ENCODE measurements around the gene PLCXD3.
"Not testable (repeated sequence)": the region's sequence is repeated elsewhere in the genome, so short reads cannot be mapped to it uniquely, and the experiment has no call there.

PLCXD3 gene, protein sequence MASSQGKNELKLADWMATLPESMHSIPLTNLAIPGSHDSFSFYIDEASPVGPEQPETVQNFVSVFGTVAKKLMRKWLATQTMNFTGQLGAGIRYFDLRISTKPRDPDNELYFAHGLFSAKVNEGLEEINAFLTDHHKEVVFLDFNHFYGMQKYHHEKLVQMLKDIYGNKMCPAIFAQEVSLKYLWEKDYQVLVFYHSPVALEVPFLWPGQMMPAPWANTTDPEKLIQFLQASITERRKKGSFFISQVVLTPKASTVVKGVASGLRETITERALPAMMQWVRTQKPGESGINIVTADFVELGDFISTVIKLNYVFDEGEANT
- total RNA-seq = 0 reads per million in 2 donors

DNA sequence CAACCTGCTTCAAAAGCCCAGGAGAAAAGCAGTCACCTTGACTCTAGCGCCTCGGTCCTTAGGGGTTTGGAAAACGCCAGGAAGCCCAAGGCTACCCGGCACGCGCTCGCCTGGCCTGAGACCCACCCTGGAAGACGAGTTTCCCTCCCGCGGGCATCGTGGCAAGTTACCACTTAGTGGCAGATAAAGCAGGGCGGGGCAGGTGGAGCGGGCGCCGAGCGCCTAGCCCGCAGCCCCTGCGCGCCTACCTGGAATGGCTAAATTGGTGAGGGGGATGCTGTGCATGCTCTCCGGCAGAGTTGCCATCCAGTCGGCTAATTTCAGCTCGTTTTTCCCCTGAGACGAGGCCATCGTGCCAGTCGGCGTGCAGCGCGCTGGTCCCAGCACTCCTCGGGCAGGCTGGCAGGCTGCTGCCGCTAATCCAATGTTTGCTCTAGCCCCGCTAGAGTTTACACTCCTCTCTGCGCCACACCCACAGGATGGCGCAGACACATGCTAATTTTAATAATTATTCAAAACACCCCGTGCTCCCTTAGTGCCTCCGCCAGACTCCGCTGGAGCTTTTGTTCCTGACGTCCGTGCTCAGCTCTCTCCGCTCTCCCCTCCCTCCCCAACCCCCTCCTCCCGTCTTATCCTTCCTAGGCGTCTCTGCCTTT is at the start of gene PLCXD3:
TSS of gene PLCXD3 (minus strand) at position 426 of the 656 bp plus-strand sequence. CDS start at position 351, 75 bp downstream.
- no peak for DNase-seq

- no peak for DNase-seq
Observed at GRCh38 chr5:41559184-41559583, 48.8 kb upstream of the PLCXD3 start.

DNA sequence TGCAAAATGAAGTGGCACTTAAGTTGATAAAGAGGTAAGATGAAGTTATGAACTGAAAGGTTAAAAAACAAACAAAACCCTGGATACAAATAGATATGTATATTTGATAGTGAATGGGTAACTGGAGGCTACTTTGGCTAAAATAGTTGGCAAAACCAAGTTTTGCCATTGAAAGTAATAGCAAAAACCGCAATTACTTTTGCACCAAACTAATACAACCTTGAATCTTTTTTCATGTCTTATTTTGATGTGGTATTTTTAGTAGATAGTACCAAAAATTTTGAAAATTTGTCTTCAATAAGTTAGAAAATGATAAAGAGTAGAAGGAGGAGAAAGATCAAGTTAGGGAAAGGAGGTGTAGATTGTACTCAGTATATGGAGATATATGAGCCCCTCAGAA is 47.9 kb upstream of the PLCXD3 start:
- DNase-seq = no peak

DNA sequence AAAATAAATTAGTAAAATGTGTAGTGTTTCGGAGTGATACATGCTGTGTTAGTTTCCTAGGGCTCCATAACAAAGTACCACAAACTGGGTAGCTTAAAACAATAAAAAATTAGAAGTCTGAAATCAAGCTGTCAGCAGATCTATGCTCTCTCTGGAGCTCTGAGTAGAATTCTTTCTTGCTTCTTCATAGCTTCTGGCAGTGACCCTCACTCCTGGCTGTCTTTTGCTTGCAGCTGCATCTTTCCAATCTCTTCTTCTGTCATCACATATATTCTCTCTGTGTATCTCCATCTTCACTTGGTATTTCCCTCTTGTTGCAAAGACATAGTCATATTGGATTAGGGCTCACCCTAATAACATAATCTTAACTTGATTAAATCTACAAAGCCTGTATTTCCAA is 37.6 kb upstream of the PLCXD3 start:
- no peak for DNase-seq

DNA sequence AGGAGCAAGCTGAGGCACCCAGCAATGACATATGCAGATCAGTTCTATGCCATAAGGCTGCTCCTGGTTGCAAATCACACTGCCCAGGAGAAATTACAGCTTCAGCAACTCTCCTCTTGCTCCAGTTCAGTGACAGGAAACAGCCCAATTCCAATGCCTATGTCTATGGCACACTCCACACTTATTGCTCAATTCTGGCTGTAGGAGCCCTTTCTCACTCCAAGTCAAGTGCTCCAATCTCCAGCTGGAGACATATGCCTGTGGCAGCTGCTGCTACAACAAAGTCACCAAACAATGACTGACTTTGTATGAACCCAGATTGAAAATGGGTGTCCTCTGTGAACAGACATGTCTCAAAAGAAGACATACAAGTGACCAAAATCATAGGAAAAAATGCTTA is 31.8 kb upstream of the PLCXD3 start:
- DNase-seq = no peak

DNA sequence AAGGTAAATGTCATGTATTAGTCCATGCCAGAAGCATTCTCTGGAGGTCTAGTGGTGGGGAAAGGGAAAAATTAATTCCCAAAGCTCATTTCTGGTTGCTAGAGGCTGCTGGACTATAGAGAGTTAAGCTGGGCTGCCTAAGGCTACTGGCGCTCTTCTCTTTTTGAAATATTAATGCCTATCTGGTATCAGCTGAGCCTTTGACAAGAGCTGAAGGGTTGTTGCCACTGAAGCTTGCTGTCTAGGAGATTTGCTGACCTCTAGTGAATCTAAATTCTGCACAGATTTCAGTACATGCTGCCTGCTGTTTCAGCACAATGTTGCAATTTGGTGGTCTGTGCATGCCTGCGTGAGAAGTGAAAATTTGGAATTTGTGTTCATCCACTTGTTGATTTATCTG is 29.1 kb upstream of the PLCXD3 start:
- DNase-seq = no peak

DNA sequence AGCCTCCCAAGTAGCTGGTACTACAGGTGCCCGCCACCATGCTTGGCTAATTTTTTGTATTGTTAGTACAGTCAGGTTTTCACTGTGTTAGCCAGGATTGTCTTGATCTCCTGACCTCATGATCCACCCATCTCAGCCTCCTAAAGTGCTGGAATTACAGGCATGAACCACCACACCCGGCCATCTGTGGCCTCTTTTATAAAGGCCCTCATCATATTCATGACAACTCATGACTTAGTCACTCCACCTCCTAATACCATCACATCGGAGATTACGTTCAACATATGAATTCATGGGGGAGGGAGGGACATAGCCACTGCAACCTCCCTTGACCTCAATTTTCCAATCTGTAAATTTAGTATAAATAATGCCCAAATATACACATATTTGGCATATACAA is 27.2 kb upstream of the PLCXD3 start:
- DNase-seq = no peak

GRCh38 chr5:41532485-41532884 is 22.1 kb upstream of the PLCXD3 start:
- DNase-seq = no peak

- no peak for DNase-seq
Observed at GRCh38 chr5:41527201-41527779, 16.9 kb upstream of the PLCXD3 start.

DNA sequence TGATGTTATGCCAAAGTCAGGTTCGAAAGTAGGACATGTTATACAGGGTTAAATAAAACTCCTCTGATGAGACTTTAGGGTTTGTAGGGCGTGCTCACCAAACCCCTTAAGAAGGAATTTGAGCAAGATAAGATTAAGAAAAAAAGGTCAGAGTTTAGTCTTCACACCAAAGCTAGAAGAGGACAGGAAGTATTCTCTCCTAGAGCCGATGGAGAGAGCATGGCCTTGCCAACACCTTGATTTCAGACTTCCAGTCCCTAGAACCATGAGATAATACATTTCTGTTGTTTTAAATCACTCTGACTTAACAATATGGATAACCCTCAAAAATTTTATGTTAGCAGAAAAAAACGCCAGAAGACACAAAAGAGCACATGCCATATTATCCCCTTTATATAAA is 16.3 kb upstream of the PLCXD3 start:
- no peak for DNase-seq

- peak in 1 of 5 experiments; percentile 6 for DNase-seq
Observed at GRCh38 chr5:41524174-41524573, 13.8 kb upstream of the PLCXD3 start.

DNA sequence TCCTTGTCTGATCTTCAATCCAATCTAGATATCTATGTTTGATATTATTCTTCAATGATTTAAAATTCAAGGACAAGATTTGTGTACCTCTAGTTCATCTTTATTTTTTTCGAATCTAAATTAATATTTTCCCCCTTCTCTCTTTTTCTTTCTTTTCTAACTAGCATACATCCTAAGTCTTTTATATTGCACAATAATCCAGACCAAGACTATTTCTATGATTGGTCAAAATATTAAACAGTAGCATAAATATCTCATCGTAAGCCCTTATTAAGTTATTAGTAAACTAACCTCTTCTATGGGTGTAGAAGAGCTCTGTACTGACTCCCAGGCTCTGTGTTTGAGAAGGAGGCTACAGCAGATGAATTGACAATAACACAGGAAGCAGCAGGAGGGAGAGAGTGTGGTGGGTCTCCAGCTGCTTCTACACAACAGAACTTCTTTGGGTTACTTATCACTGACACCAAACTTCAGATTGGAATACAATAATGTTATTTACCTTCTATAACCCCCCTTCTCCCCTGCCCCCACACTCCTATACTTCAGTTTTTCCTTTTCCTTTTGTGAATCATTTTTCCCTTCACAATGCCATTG is 11.9 kb upstream of the PLCXD3 start:
- no peak for DNase-seq

- DNase-seq = no peak
Observed at GRCh38 chr5:41519801-41520200, 9.4 kb upstream of the PLCXD3 start.

DNA sequence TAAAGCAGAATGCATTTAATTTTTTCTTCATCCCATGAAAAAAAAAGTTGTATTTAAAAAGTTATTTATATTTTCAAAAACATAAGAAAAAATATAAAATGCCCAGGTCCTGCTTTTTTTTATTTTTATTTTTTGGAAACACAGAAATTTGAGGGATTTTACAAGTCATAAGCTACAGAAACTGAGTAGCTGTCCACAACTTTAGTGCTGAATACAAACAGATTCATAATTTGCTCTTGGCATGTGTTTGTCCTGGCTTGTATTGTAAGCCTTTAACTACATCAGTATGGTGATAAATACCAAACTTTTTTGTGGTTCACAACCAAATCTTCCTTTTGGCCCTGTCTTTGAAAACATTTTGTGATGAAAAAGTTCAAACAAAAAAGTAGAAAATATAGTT is 7.5 kb upstream of the PLCXD3 start:
- no peak for DNase-seq

DNA sequence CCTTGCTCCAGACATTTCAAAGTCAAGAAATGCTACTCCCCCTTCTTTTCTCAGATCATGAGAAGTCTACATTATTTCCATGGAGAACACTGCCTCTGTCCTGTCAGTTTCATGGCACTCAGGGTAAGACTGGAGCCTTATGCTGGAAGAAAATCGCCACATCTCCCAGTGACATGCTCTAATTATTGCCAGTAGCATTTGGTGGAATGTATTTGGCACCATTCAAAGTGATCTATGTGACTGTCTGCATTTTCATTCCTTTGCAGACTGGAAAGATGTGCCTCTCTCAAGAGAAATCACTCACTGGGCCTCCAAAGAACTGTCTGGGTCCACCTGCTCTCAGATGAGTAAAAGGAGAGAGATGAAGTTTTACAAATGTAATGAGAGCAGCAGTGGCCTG is 840 bp upstream of the PLCXD3 start:
- no peak for DNase-seq

GRCh38 chr5:41509399-41510175 is 814 bp downstream of the PLCXD3 start:
- no peak for DNase-seq

- DNase-seq = no peak
Observed at GRCh38 chr5:41508696-41509398, 1.6 kb downstream of the PLCXD3 start.

GRCh38 chr5:41508186-41508585 is 2.2 kb downstream of the PLCXD3 start:
- DNase-seq = no peak

DNA sequence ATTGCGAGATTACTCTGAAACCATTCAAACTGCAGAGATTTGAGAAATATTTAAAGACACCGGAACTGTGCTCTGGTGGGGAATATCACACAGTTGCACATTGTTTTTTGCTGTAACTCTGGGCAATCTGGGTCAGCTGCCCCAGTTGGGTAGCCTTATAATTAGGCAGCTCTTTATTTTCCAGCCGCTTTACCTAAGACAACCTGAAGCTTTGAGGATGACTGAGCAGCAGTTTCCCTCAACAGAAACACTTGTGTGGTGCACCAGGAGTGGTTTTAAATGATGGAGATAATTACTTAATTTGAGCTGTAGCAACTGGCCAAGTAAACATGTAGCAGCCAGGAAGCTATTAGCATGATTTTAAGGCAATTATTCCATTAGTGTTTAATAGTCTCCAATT is 2.9 kb downstream of the PLCXD3 start:
- DNase-seq = no peak

- DNase-seq = no peak
Observed at GRCh38 chr5:41503860-41504259, 6.5 kb downstream of the PLCXD3 start.

DNA sequence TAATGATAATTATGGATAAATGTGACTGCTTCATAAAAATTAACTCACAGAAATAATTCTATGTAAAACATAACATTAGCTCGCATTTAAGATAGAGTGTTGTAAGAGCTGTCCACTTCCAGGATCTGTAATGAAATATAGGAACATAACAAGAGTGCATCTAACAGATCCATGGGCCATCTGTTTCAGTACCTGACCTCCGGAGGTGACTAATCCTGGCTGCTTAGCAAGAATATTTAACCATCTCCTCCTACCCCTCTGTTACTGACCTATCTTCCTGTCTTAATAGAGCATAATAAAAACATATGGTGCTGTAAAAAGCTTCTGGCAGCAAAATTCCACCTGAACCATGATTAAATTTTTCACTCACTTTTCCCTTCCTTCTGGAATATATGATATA is 7.1 kb downstream of the PLCXD3 start:
- no peak for DNase-seq

GRCh38 chr5:41493490-41494126 is 16.8 kb downstream of the PLCXD3 start:
- DNase-seq = not testable (repeated sequence)
